Right forelimb (tissue), 1 donor: ENCODE measurements around the gene RIMBP3C.
A peak's percentile ranks its signal among the peaks of the same experiment; 100 is the strongest.
"Not testable (repeated sequence)": the region's sequence is repeated elsewhere in the genome, so short reads cannot be mapped to it uniquely, and the experiment has no call there.

Experiments used
- DNase-seq: peaks from one replicate; pipeline ENCODE4 v3.0.0-alpha.2; 2018

Gene RIMBP3C

GRCh38 chr22:21571679-21572078 lies 20.4 kb upstream of the RIMBP3C start:
- DNase-seq: no peak

- no peak for DNase-seq
Observed at GRCh38 chr22:21570398-21570797, 19.1 kb upstream of the RIMBP3C start.

- no peak for DNase-seq
Observed at GRCh38 chr22:21569459-21570170, 18.4 kb upstream of the RIMBP3C start.

GRCh38 chr22:21569076-21569427 lies 17.8 kb upstream of the RIMBP3C start:
- not testable (repeated sequence) for DNase-seq

GRCh38 chr22:21568347-21569075 lies 17.2 kb upstream of the RIMBP3C start:
- no peak for DNase-seq

- peak; percentile 89 for DNase-seq
Observed at GRCh38 chr22:21567456-21568346, 16.4 kb upstream of the RIMBP3C start, which contains the start of gene UBE2L3. Gene UBE2L3 (plus strand): TSS chr22:21567714. CDS start chr22:21567745, 31 bp downstream.

GRCh38 chr22:21564411-21564810 lies 13.2 kb upstream of the RIMBP3C start:
- DNase-seq: no peak

- DNase-seq: no peak
Observed at GRCh38 chr22:21563912-21564311, 12.7 kb upstream of the RIMBP3C start.

- not testable (repeated sequence) for DNase-seq
Observed at GRCh38 chr22:21560657-21561056, 9.4 kb upstream of the RIMBP3C start.

GRCh38 chr22:21559345-21560125 lies 8.3 kb upstream of the RIMBP3C start:
- not testable (repeated sequence) for DNase-seq

GRCh38 chr22:21550678-21551047 lies 598 bp downstream of the RIMBP3C start:
- DNase-seq: not testable (repeated sequence)

GRCh38 chr22:21550008-21550677 lies 1.1 kb downstream of the RIMBP3C start:
- DNase-seq: not testable (repeated sequence)

- not testable (repeated sequence) for DNase-seq
Observed at GRCh38 chr22:21549558-21549957, 1.7 kb downstream of the RIMBP3C start.

GRCh38 chr22:21544432-21545322 lies 6.6 kb downstream of the RIMBP3C start:
- DNase-seq: not testable (repeated sequence)

- not testable (repeated sequence) for DNase-seq
Observed at GRCh38 chr22:21539862-21540261, 11.4 kb downstream of the RIMBP3C start.

- not testable (repeated sequence) for DNase-seq
Observed at GRCh38 chr22:21532863-21533648, 18.2 kb downstream of the RIMBP3C start.

GRCh38 chr22:21531525-21531924 lies 19.7 kb downstream of the RIMBP3C start:
- not testable (repeated sequence) for DNase-seq

GRCh38 chr22:21526705-21527500 lies 24.4 kb downstream of the RIMBP3C start:
- DNase-seq: not testable (repeated sequence)
